Dermis blood vessel endothelial cell (primary cell): ENCODE results near the gene SYT2. TPM values are rescaled to one million over a fixed set of nuclear protein-coding genes. Genes with fewer than 3 reads are reported as not detected.
"Not testable (repeated sequence)": the region's sequence is repeated elsewhere in the genome, so short reads cannot be mapped to it uniquely, and the experiment has no call there.

Source experiments
- DNase-seq: peaks from one replicate; pipeline ENCODE4 v3.0.0; 2010
- total RNA-seq: library from RNA; depleted of rRNA; stranded (reverse); fragments of >200 nt; gene quantifications from 2 replicates; pipeline ENCODE4 v1.2.3, GENCODE V29; 2014

The SYT2 gene
- total RNA-seq, 1 donor from 2014 or later, result under 0.01 TPM

DNA sequence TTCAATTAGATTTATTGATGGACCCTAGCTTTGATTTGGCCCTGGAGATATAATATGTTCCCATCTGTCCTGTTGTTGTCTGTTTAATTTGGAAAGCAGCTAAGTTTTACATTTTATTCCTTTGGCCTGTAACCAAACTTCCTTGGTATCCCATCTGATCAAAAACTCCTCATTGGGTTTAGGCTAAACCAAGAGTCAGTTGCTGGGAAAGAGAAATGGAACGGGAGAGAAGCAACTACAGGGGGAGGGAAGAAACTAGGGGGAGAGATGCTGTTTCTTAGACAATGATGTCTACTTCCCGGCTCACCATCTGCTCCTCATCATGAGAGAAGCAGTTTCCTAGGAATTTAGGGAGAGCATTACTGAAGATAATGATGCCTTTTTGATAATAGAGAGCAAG, 141.8 kb downstream of the SYT2 start:
- no peak for DNase-seq

DNA sequence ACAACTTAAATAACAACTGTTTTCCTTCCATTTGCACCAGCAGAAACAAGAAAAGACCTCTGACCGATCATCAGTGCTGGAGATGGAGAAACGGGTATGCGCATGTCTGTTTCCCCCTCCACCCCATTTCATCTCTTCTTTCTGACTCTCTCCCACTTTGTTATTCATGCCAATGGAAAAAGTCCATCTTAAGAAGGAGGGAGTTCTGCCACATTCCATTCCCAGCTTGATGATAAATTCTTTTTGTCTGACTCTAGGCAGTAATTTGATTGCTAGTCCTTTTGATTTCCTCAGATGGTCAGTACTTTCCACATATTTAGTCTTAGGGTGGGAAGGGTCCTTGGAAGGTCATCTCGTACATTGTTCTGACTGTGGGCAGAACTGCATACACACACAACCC, 142.5 kb downstream of the SYT2 start:
- no peak for DNase-seq

DNA sequence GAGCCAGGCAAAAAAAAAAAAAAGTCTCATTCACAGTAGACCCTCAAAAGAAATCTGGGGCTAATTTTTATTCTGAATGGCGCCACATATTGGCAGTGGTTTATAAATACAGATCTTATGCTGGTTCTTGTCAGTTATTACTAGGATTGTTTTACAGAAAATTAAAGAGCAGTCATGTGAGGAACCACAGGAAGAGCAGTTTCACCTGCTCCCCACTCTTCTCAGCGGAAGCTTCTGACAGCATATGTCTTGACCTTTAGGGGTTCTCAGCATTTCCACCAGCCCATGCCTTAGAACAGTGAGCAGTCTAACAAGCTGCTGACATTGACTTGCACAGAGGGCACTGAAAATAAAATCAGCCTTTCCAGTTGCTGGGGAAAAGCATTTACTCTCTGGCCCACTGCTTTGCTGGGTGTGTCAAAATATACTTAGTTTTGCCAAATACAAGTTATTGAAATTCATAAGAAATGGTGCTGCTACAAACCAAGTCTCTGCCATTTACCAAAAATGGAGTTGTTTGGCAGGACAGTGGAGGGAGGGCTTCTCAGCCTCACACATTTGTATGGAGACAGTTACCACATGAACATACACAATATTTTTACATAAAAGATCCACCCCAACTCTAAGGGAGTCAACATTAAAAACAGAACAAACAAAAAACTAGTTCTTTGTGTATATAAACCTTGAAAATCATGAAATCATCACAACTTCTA, 144.2 kb downstream of the SYT2 start:
- no peak for DNase-seq

DNA sequence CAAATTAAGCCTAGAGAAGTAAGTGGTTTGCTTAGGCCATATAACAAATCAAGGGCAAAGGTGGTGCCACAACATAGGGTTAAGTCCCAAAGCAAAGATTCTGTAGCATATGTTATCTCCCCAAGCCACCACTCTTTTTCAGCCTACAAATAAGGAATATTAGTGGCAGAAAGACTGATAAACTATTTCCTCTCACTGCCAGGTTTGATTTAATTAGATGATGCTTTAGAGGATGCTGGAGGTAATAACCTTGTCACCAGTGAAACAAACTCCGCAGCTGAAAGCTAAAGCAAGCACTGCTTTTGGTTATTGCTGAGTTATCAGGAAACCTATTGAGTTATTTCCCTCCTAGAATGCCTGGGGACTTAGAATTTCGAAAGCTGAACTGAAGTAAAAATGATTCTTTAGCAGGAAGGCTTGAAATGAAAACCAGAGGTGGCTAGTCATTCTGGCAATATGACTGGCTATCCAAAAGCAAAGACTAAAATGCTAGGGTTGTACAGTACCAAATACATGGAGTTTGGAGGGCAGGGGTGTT, 145.2 kb downstream of the SYT2 start:
- DNase-seq, result no peak

DNA sequence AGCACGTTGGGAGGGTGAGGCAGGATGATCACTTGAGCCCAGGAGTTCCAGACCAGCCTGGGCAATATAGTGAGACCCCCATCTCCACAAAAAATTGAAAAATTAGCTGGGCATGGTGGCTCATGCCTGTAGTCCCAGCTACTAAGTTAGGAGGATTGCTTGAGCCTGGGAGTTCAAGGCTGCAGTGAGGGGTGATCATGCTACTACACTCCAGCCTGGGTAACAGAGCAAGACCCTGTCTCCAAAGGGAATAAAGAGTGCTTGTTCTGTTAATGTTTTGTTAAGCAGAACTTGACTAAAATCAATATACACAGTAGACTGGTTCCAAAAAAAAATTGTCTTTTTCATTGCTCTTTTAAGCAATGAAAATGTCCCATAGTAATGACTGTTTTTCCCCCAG, 146.4 kb downstream of the SYT2 start:
- no peak for DNase-seq

DNA sequence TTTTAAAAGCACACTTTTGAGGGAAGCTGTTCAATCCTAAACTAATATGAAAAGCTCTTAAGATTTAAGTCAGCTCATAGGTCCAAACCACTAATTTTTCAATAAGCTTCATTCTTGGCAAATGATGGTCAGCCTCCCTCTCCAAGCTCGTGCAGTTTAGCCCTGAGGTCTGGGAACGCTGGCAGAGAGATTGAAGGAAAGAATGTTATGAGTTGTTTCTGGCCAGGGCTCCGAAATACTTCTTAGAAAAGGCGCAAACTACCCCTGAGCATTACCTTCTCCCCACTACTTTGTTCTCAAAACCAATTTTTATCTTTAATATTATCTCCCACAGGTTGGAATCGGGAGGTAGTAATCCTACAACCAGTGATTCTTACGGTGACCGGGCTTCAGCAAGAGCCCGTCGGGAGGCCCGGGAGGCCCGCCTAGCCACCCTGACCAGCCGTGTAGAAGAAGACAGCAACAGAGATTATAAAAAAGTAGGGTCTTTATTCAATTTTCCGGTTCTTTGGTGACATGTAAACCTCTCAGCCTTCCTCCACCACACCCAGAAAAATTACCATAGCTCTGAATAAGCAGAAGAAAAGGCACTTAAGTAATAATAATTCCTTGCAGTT, 147.7 kb downstream of the SYT2 start:
- no peak for DNase-seq

DNA sequence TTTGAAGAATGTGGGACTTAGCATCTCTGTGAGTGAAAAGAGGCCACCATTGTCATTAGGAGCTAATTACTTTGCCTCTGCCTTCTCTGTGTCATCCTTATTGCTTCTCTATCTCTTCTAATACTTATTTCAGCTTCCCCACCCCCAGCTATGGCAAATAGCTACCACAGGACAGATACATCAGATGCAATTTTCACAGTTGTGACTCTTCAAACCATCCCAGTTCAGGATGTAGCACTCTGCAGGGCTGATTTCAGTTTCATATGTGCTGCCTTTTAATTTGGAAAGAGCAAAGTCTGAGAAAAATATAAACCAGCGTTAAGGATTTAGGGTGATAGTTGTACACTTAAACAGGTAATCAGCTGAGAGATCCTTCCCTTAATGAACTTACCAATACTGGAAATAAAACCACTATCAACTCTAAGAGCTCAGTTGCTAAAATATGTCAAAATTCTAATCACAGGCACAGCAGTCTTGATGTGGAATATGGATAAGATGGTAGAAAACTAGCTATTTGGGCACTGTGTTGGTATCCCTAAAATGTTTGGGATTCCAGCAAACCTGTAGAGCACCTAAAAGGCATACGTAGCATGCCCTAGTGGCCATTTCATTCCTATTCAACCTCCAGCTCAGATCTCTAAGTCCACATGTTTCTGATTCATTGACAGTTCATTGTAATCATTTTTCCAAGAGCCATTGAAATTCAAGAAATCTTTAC, 148.4 kb downstream of the SYT2 start:
- DNase-seq, result no peak

DNA sequence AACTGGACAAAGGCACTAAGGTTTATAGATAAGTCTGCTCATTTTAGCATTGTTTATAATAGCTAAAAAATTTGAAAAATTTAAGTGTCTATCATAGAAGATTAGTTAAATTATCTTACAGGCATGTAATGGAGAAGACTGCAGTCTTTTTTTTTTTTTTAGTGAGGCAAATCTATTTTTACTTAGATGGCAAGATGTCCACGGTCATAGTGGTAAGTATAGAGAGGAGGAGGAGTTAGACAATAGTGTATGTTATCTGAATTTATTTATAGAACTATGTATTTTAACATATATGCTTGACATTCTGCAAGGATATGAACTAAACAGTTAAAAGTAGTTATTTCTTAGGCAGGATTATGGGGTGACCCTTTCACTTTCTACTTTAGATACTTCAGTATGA, 149.0 kb downstream of the SYT2 start:
- no peak for DNase-seq

DNA sequence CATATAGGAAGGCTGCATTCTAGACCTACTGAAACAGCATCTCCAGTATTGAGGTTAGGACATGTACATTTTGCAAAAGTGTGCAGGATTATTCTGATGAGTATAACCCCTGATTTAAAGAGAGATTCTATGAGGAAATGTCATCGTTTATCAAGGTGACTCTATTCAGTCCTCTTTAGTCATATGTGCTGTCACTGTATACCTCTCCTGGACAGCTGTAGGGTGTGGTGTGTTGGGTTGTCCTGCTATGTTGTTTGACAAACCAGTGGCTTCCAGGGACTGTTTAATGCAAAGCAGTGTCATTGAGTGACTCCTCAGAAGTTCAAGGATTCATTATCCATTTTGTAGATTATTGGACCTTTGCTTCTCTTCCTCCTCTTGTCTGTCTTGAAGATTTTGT, 152.6 kb downstream of the SYT2 start:
- DNase-seq, result not testable (repeated sequence)

DNA sequence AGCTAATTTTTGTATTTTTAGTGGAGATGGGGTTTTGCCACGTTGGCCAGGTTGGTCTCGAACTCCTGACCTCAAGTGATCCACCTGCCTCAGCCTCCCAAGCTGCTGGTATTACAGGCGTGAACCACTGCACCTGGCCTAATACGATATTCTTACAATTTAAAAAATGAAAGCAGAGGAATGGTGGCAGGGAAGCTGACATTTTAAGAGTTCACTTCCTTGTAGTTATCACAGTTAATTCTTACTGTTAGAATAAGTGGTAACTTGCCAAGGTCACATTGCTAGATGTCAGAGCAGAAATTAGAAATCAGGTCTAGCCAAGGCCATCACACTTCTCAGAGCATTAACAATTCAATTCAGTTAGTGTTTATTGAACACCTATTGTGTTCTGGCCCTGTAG, 154.2 kb downstream of the SYT2 start:
- not testable (repeated sequence) for DNase-seq

DNA sequence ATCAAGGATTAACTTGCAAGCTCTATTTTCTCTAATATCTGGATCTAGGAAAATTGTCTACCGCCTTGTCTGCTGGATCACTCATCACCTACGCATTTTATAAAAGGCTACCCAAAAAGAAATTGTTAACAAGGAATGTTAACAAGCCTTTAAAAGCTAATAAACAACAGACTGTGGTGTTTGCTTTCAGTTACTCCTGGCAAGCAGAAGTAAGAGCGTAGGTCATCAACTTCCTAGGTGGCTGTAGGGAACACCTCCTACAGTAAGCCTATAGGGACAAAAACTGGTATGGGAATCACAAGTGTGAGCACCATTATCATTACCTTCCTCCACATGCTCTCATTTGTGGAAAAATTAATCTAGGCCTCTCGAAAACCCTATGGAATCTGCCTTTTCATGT, 155.6 kb downstream of the SYT2 start:
- not testable (repeated sequence) for DNase-seq

DNA sequence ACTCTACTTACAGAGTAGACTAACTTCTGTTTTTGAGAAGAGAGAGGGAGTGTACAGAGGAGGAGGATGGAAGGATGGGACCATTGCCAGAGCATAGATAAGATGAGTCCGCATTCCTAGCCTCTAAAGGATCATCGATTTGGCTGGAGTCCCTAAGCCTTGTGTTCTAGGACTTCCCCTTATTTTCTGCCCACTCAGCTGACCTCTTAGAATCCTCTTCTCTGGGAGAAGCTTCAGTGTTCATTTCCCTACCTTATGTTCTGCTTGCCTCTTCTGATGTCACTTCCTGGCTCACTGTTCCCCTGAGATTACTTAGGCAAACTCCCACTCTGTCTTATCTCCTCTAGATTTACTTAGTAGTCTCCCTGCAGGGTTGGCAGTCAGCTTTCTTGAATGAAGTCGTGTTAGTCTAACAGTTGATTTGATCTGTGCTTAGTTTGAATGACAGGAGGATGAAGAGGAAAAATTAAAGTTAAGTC, 156.7 kb downstream of the SYT2 start:
- no peak for DNase-seq

DNA sequence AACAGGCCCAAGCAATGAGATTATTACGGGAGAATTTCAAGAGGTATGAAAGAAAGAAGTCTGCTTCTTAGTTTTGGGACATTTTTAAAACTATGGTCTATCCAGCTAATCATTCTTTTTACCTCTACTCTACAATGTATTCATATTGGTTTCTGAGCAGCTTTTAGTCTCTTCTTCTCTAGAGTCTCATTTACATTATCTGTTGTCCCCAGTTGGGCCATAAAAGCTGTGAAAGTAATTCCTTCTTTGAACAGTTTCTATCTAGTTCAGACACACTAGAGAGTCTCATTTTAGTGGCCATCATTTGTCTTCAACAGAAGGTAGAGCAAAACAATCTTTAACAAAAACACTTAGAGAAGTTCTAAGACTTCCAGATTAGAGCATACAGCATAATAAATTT, 157.2 kb downstream of the SYT2 start:
- not testable (repeated sequence) for DNase-seq

DNA sequence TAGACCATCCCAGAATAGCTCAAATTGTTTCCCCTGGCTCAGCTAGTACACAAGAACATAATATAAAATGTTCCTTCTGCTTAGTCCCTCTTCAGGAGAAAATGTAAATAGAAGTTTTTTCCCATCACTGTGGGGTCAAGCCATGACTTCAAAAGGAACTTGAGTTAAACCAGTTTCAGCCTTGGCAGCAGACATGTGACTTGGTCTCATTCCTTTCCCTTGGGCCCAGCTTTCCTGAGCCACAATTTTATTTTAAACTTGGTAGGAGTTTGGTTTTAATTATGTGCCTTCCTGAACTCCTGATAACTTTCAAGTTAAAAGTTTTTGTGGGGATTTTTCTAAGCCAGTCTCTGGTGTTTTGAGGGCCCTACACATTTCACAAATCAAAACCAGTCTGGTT, 157.6 kb downstream of the SYT2 start:
- DNase-seq, result not testable (repeated sequence)

DNA sequence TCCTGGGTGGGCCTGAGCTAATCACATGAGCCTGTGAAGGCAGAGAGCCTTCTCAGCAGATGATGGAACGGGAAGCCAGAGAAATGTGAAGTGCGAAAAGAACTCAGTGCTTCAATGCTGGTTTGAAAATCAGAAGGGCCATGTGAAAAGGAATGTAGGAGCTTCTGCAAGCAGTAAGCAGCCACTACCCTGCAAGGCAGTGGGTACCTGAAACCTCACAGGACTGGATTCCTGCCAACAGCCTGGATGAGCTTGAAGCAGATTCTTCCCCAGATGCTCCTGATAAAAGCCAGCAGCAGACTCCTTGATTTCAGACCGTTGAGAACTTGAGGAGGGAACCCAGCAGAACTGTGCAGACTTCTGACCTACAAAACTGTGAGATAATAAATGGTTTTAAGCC, 158.6 kb downstream of the SYT2 start:
- DNase-seq, result no peak

DNA sequence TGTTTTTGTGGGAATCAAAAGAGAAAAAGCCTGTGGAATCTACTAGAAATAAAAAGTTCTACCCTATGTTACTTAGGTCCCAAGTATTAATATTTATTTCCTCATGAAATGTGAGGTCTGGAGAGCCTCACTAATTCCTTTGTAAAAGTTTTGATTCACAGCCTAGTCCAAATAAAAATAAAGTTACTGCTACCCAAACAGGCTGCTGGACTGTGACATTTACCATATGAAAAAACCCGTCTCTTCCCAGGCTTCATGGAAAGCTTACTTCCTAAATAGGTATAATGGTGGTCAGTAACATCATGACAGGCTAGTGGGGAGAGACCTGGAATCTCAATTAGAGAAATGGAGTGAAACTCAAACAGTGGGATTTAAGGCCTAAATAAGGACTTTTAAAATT, 160.2 kb downstream of the SYT2 start:
- DNase-seq, result not testable (repeated sequence)

DNA sequence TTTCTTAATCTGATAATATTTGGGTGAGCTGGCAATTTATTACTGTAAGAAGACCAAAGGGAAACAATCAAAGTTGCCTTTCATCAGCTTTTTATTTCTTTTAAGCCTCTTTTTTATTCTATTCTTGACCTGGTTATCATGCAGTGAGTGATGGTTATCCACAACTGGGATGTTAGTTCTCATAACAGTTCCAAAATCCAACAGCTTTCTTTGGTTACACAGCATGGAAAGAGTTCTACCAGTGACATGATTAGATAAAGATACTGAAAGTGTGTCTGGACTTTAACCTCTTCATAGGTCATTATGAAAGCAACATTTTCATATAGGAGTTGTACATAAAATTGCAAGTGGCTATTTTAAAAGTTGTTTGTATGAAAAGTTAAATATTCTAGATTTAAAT, 163.0 kb downstream of the SYT2 start:
- DNase-seq, result no peak

DNA sequence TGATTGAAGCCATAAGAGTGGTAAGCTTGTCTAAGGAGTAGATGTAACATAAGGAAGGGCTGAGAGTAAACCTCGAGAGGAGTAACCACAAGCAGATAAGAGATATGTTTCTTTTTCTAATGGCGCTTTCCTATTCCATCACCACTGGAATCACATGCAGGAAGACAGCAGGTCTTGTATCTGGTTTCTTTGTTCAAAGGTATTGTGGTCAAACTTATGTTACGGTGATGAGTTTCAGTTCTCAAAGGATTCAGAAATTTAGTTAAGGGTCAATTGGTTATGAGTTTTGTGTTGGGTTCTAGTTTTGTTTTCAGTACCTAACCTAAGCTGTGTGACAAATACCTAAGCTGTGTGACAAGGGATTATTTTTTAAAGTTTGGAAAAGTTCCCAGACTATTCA, 163.5 kb downstream of the SYT2 start:
- DNase-seq, result not testable (repeated sequence)

DNA sequence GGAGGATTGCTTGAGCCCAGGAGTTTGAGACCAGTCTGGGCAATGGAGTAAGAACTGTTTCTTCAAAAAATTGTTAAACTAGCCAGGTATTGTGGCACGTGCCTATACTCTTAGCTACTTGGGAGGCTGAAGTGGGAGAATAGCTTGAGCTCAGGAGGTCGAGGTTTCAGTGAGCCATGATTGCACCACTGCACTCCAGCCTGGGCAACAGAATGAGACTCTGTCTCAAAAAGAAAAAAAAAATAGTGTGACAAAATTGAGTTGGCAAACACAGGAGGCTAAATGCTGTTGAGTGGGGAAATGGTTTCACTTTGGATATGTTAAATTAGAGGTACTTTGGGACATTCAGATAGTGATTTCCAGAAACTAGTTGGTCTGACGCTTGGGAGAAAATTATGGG, 163.9 kb downstream of the SYT2 start:
- not testable (repeated sequence) for DNase-seq

DNA sequence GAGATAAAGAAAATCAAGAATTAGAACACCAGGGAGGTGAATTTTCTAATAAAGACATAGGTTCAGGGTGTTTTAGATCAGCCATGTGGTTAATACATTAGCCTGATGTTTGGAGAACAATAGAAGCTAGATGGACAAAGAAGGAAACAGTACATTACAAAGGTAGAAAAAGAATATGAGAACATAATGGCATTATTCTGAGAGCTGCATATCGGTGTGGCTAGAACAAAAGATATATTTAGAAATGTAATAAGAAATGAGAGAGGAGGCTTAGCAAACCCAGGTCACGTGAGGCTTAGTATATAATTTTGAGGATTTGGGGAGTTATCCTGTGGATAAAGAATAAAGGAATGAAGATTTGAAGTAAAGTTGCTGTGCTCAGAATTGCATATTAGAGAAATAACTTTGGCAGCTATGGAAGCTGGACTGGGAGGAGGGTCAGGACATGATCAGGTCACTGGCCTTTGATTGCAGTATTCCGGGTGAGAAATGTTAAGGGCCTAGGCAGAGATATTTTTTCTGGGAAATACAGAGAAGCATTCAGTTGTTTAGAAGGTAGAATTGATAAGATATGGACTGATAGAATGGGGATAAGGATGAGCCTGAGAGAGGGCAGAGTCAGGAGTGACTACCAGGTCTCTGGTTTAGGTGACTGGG, 164.5 kb downstream of the SYT2 start:
- not testable (repeated sequence) for DNase-seq

DNA sequence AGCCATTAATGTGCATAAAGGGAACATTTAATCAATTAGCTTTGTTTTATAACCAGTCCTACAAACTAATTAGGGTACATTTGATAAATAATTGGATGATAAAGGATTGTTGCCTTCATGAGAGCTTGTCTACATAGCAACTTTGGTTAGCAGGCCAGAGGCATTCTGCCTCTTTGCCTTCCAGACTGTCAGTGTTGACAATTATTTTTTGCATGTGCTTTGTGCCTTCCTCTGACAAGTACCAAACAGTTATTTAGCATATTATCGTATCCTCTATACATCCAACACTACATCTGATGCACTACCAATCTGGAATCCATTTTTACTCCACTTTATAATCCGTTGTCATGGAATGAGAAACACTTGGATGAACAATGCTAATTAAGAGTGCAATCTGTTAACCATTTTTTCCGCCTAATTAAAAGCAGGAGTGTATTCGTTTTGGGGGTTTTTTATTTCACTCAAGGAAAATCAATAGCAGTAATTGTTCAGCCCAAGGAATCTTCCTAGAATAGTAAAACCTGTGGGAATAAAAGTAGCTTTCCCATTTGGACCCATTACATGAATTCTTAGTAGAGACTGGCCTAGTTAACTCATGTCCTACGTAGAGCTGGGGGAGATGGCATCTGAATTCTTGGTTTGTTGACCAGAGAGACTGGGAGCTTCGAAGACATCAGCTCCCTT, 165.3 kb downstream of the SYT2 start:
- not testable (repeated sequence) for DNase-seq

DNA sequence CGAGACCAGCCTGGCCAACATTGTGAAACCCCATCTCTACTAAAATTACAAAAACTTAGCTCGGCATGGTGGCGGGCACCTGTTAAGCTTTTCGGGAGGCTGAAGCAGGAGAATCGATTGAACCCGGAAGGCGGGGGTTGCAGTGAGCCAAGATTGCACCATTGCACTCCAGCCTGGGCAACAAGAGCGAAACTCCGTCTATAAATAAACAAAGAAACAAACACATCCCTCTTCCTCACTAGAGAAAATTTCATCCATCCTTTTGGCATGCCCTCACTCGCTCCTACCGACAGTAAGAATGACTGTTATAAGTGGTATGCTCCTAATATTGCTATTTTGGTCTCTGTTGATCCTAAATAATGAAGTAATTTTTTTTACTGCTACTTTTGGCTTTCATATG, 166.7 kb downstream of the SYT2 start:
- not testable (repeated sequence) for DNase-seq
